BLaER1 (cell line): ENCODE data around the gene VGLL4.

ENCODE experiments used
- H3K27ac ChIP-seq: shearing (Covaris generic); formaldehyde crosslinking; 2 replicates; pipeline ENCODE4 v1.8.1; 2022
- H3K27me3 ChIP-seq: shearing (Covaris generic); formaldehyde crosslinking; 2 replicates; pipeline ENCODE4 v1.8.1; 2022
- H3K36me3 ChIP-seq: shearing (Covaris generic); formaldehyde crosslinking; 2 replicates; pipeline ENCODE4 v1.8.1; 2022
- H3K4me1 ChIP-seq: shearing (Covaris generic); formaldehyde crosslinking; 2 replicates; pipeline ENCODE4 v1.8.1; 2022
- H3K4me2 ChIP-seq: shearing (Covaris generic); formaldehyde crosslinking; 2 replicates; pipeline ENCODE4 v1.8.1; 2022
- H3K4me3 ChIP-seq: shearing (Covaris generic); formaldehyde crosslinking; 2 replicates; pipeline ENCODE4 v1.8.1; 2022
- H3K9ac ChIP-seq: shearing (Covaris generic); formaldehyde crosslinking; 2 replicates; pipeline ENCODE4 v1.8.1; 2022
- H3K9me3 ChIP-seq: shearing (Covaris generic); formaldehyde crosslinking; 2 replicates; pipeline ENCODE4 v1.8.1; 2022
- H4K20me1 ChIP-seq: shearing (Covaris generic); formaldehyde crosslinking; 2 replicates; pipeline ENCODE4 v1.8.1; 2022
- Cebpa-rat ChIP-seq: shearing (Covaris generic); IDR thresholded peaks from 2 replicates; pipeline ENCODE4 v1.8.1; 2022

Gene VGLL4

DNA sequence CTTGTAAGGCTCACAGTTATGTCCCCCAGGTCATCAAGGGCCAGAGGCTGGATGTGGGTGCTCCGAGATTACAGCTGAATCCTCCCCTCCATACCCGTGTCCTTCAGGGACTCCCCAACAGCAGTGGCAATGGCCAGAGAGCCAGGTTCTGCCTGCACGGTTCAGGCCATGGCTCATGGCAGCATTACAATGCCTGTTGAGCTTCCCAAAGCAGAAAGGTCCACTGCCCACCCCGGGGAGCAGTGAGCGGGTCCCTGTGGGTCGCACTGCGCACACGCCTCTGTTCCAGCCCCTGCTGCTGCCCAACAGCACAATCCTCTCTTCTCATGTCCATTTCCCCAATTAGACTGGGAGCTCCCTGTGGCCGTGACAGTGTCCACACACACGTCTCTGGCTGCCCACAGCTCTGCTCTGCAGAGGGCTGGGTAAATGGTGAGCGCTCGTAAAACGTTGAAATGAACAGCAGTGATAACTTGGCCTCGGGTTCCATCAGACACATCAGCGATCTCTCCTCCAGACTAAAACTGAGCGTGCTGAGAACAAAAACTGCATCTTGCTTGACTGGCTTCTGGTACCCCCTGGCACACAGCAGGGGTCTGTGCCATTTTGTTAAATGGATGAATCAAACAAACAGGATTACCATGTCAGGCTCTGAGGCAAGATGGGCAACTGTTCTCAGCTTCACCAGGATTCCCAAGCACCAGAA lies 80.4 kb downstream of the VGLL4 start:
- Histone ChIP-seq H3K9me3 (no peaks in the 10 kb centered on the region), H3K9ac (no peak overlapping the region), H3K4me1 (peaks cover 52% of the 10 kb centered on the region), H4K20me1 (peaks cover 100% of the 10 kb centered on the region), H3K4me2 (no peak overlapping the region), H3K36me3 (peaks cover 99% of the 10 kb centered on the region), H3K27ac (no peak overlapping the region), H3K27me3 (no peaks in the 10 kb centered on the region), H3K4me3 (no peak overlapping the region)
- TF ChIP-seq Cebpa-rat: no peak

DNA sequence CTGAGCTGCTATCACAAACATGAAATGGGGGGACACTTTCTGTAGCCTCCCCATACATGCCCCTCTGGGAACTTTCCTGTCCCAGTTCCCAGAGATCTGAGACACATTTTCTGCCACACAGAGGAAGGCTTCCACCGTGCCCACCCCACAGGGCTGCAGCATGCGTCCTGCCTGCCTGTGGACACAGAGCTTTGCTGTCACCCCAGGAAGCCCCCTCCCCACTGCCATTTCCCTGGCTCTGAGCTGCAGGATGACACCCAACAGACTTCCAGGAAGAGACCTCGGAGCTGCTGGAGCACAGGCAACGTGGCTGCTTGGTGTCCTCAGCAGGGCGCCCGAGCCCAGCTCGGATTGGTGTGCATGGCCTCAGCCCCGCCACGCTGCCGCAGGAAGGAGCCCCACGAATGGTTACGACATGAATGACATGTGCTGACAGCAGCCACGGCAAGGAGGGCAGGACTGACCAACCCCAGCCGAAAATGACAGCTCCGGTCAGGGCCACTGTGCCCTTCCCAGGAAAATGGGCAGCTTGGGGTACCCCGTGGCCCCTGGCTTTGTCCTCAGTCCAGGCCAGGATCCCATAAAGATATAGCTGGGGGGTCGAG lies 81.3 kb downstream of the VGLL4 start:
- Histone ChIP-seq H3K36me3 (peaks cover 90% of the 10 kb centered on the region), H3K9me3 (no peaks in the 10 kb centered on the region), H3K9ac (no peak overlapping the region), H3K27ac (peak overlapping the region; percentile 14; the same call in 1 of the 2 replicates), H3K4me2 (peak overlapping the region; percentile 36), H3K4me1 (peaks cover 61% of the 10 kb centered on the region), H4K20me1 (peaks cover 100% of the 10 kb centered on the region), H3K4me3 (no peak overlapping the region), H3K27me3 (no peaks in the 10 kb centered on the region)
- no peak for TF ChIP-seq Cebpa-rat

DNA sequence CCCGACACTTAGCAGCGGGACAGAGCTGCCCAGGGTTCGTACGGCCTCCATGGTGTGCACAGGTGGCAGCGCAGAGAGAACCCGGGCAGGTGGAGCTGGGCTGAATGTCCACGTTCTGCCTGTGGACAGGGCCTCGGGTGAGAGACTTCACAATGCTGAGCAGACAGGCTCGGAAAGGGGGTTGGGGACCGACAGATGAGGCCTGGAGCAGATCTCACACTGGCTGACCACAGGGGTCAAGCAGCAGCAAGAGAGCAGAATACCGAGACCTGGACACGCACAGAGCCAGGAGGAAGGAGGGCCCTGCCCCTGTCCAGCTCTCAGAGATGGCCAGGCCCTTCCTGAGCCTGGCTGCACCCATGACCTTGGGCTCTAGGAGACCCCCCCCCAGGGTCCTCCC lies 83.0 kb downstream of the VGLL4 start:
- Histone ChIP-seq H3K9me3 (no peaks in the 10 kb centered on the region), H3K4me3 (no peak overlapping the region), H3K9ac (no peak overlapping the region), H3K36me3 (peaks cover 86% of the 10 kb centered on the region), H3K4me2 (peak overlapping the region; percentile 75; the same call in 1 of the 2 replicates), H3K27me3 (no peaks in the 10 kb centered on the region), H3K27ac (0 out of 2 replicates have a peak overlapping the region, but pooled peaks have one; percentile 18), H4K20me1 (peaks cover 100% of the 10 kb centered on the region), H3K4me1 (peaks cover 78% of the 10 kb centered on the region)
- TF ChIP-seq Cebpa-rat: no peak

DNA sequence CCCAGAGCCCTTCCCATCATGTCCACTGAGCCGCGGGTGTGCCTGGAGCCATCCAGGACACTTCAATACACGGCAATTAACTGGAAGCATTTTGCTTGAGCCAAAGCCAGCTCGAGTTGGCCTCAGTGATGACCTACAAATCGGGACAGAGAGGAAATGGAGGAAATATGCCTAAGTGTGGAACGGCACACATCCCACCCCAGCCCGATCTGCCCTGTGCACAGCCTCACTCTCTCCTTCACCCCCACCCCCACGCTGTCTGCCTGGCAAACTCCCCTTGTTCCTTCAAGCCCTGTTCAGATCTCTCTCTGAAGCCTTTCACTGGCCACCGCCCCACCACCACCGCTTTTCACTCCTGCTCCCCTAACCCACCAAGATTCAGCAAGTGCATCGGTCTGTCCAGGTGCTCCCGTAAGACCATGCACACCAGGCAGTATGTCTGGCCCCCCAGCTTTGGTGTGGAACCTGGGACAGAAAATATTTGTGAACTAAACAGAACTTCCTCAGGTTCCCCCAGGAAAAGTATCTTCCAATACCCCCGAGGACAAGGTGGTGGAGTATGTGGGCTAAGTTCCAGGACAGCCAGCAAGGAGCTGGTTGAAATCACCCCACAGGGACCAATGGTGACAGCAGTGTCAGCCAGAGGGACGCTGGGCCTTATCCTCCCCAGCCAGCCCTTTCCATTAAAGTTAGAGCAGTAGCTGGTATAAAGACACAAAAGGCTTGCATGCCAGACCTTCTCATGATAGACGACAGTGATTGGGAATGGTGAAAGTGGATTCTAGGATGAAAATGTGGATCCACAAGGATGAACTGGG lies 83.7 kb downstream of the VGLL4 start:
- peak overlapping the region; percentile 49 for H3K27ac ChIP-seq
- H3K9ac ChIP-seq: peak overlapping the region; percentile 45; the same call in 1 of the 2 replicates

DNA sequence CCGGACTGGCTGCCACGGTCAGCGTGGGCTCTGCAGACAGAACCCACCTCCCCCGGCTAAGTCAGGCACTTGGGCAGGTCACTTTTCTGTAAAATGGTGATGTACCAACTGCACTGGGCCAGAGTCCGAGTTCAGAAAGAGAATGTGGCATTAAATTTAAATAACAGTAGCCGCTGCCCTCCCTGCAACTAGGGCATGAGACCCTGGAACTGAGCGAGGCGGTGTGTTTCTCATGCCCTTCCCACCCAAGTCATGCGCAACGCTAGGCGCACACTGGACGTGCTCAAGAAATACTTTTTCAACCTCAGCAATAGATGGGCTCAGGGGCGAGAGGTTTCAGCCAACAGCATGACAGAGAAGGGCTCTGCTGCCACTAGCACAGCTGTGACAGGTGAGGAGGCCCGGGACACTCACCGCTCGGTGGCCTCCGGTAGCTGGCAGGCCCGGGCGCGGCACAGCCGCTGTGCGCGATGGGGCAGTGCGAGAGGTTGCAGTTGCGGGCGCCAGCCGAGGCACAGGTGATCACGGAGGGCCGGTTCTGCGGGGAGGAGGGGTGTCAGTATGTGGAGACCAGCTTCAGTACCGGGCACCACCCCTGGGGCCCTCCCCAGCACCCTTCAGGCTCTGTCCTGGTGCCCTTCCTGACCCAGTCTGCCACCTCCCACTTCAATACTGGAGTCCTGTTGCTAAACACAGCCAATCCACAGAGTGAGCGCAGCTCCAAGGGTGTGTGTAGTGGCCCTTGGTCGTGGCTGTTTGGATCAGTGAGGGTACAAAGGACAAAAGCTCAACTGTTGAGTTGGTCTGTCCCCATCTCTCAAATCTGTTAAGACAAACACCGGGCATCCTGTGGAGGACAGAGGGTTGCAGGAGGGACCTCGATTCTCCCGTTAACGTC lies 84.5 kb downstream of the VGLL4 start:
- H3K27ac ChIP-seq: peak overlapping the region; percentile 49
- H3K4me2 ChIP-seq: peak overlapping the region; percentile 75
- H3K4me3 ChIP-seq: no peak overlapping the region
- H3K36me3 ChIP-seq: peaks cover 86% of the 10 kb centered on the region
- peaks cover 100% of the 10 kb centered on the region for H4K20me1 ChIP-seq
- no peak for TF ChIP-seq Cebpa-rat
- H3K4me1 ChIP-seq: peaks cover 79% of the 10 kb centered on the region
- H3K27me3 ChIP-seq: no peaks in the 10 kb centered on the region
- peak overlapping the region; percentile 50 for H3K9ac ChIP-seq
- H3K9me3 ChIP-seq: no peaks in the 10 kb centered on the region

More for the DNA sequence above, 83.7 kb downstream of the VGLL4 start:
- H3K27me3 ChIP-seq: no peaks in the 10 kb centered on the region
- peaks cover 100% of the 10 kb centered on the region for H4K20me1 ChIP-seq
- H3K36me3 ChIP-seq: peaks cover 86% of the 10 kb centered on the region
- no peak for TF ChIP-seq Cebpa-rat
- no peak overlapping the region for H3K4me3 ChIP-seq
- H3K4me2 ChIP-seq: peak overlapping the region; percentile 75
- H3K9me3 ChIP-seq: no peaks in the 10 kb centered on the region
- peaks cover 79% of the 10 kb centered on the region for H3K4me1 ChIP-seq

DNA sequence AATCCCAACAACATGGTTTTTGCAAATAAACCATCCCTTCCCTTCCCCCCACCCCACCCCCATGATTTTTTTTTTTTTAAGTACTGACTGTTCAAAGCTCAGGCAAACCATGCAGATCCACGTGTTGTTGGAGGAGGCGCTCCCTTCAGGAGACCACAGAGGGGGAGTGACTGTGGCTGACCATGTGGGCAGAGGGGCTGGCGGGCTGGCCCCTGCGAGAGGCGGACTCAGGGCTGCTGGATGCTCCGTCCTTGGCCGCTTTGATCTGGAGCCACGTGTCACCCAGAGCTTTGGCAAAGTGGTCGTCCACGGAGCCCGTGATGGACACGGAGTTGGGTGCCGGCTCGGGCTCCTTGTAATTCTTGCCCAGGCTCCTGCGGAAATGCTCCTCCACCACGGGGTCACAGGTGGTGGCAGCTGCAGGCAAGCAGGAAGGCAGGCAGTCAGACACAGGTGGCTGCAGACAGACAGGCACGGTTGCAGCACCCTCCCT lies 85.3 kb downstream of the VGLL4 start:
- peaks cover 86% of the 10 kb centered on the region for H3K36me3 ChIP-seq
- peak overlapping the region; percentile 50 for H3K9ac ChIP-seq
- peak overlapping the region; percentile 49 for H3K27ac ChIP-seq

DNA sequence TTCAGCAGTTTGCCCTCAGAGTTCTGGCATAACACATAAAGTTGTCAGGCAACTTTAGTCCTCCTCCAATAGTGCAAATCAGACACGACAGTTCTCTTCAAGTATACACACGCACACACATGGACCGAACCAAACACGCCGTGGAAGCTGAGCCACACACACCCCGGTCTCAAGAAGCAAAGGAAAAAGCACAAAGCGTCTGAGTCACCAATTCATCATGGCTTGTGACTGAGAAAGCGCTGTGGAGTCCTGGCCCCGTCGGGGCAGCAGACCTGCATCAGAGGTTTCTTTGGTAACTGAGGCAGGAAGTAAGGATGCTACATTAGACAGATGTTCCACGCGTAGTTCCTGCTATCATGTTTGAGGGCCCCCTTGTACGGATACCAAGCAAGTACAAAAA lies 85.7 kb downstream of the VGLL4 start:
- Histone ChIP-seq H3K4me1 (peaks cover 74% of the 10 kb centered on the region), H3K4me2 (peak overlapping the region; percentile 75), H3K27me3 (no peaks in the 10 kb centered on the region), H4K20me1 (peaks cover 98% of the 10 kb centered on the region), H3K36me3 (peaks cover 86% of the 10 kb centered on the region), H3K9ac (no peak overlapping the region), H3K9me3 (no peaks in the 10 kb centered on the region), H3K4me3 (no peak overlapping the region), H3K27ac (no peak overlapping the region)
- TF ChIP-seq Cebpa-rat: no peak

More for the DNA sequence above, 85.3 kb downstream of the VGLL4 start:
- no peak overlapping the region for H3K4me3 ChIP-seq
- H3K27me3 ChIP-seq: no peaks in the 10 kb centered on the region
- peaks cover 78% of the 10 kb centered on the region for H3K4me1 ChIP-seq
- no peak for TF ChIP-seq Cebpa-rat
- H3K9me3 ChIP-seq: no peaks in the 10 kb centered on the region
- peak overlapping the region; percentile 75 for H3K4me2 ChIP-seq
- H4K20me1 ChIP-seq: peaks cover 100% of the 10 kb centered on the region

DNA sequence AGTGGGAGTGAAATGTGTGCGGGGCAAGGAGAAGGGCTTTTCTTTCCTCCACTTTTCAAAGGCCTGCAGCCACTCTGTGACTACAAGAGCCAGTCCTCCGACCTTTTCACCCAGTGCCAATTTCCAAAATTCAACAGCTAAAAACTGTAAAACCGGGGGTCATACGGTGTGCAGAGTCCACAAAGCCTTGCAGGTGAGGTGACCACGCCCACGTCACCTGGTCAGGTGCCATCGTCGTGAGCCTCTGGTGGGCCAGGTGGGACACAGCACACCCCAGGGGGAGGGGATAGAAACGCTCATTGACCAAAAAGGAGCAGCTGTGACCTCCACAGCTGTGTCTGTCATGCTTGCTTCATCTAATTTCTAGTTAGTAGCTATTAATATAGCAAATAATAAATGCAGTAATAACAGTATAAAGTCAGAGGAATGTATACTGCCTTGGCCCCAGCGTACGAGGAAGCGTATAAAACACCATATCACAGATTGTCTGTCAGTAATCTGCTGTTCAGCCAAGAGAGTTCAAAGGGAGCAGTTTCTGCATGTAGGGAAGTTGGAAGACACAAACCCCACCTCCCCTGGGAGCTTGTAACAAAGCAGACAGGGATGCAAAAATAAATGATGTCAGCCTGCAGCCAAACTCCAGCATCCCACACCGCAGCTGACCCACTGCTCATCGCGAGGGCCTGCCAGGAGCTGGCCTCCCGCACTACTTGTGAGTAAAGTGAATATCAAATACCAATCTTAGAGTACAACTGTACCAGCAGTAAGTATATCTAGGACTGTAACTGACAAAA lies 86.7 kb downstream of the VGLL4 start:
- Histone ChIP-seq H4K20me1 (peaks cover 98% of the 10 kb centered on the region), H3K9ac (no peak overlapping the region), H3K4me3 (no peak overlapping the region), H3K4me1 (peaks cover 64% of the 10 kb centered on the region), H3K9me3 (no peaks in the 10 kb centered on the region), H3K4me2 (peak overlapping the region; percentile 75), H3K27me3 (no peaks in the 10 kb centered on the region), H3K27ac (no peak overlapping the region), H3K36me3 (peaks cover 85% of the 10 kb centered on the region)
- TF ChIP-seq Cebpa-rat: no peak
